Lower leg skin (tissue), 4 donors: ENCODE measurements around the gene SLC16A12. TPM values are rescaled to one million over a fixed set of nuclear protein-coding genes. Genes with fewer than 3 reads are reported as not detected.

Experiments
- DNase-seq, 2 donors: peaks; one replicate each; pipeline ENCODE4 v3.0.0-alpha.2; 2019; ENCODE audit warnings: low spot score in 2 of 2
- H3K4me3 ChIP-seq: fragments of 200-600 bp; sonication (generic); 2 replicates; pipeline ENCODE4 v1.5.1; 2017; ENCODE audit warnings: mild to moderate bottlenecking, low read depth; ENCODE audit not compliant: poor library complexity, severe bottlenecking
- POLR2A ChIP-seq, 2 donors: fragments of 450-650 bp; IDR thresholded peaks; one replicate each; pipeline ENCODE4 v1.6.1; 2016 to 2017; ENCODE audit warnings: antibody characterized with exemption in 2 of 2, mild to moderate bottlenecking in 1 of 2, moderate library complexity in 1 of 2
- WGBS, 2 donors: methylation state at CpG; one replicate each; pipeline ENCODE4 v1.1.5; 2018; 5-methylcytosine and 5-hydroxymethylcytosine counted together
- intact Hi-C: fragments of 100-400 bp; cut with DNase I; formaldehyde crosslinking; loops from one replicate; pipeline ENCODE4 v1.15.0; 2023; ENCODE audit warnings: low total_unique reads
- total RNA-seq, 4 donors: library from RNA; depleted of rRNA; stranded (reverse); fragments of >200 nt; gene quantifications; one replicate each; pipeline ENCODE4 v1.1.0, GENCODE V29; 2016
- TF ChIP-seq, protein P1 (sequence below), 3 donors: fragments of 450-650 bp; IDR thresholded peaks; one replicate each; pipeline ENCODE4 v1.5.1; 2016; ENCODE audit warnings: antibody characterized with exemption in 3 of 3, mild to moderate bottlenecking in 3 of 3, moderate library complexity in 2 of 3

SLC16A12 gene, protein sequence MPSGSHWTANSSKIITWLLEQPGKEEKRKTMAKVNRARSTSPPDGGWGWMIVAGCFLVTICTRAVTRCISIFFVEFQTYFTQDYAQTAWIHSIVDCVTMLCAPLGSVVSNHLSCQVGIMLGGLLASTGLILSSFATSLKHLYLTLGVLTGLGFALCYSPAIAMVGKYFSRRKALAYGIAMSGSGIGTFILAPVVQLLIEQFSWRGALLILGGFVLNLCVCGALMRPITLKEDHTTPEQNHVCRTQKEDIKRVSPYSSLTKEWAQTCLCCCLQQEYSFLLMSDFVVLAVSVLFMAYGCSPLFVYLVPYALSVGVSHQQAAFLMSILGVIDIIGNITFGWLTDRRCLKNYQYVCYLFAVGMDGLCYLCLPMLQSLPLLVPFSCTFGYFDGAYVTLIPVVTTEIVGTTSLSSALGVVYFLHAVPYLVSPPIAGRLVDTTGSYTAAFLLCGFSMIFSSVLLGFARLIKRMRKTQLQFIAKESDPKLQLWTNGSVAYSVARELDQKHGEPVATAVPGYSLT
- total RNA-seq = 1 to 10 TPM in 2 of 4 donors, under 1 TPM in 2; 0.13 to 1.5 (median 0.90) TPM

DNA sequence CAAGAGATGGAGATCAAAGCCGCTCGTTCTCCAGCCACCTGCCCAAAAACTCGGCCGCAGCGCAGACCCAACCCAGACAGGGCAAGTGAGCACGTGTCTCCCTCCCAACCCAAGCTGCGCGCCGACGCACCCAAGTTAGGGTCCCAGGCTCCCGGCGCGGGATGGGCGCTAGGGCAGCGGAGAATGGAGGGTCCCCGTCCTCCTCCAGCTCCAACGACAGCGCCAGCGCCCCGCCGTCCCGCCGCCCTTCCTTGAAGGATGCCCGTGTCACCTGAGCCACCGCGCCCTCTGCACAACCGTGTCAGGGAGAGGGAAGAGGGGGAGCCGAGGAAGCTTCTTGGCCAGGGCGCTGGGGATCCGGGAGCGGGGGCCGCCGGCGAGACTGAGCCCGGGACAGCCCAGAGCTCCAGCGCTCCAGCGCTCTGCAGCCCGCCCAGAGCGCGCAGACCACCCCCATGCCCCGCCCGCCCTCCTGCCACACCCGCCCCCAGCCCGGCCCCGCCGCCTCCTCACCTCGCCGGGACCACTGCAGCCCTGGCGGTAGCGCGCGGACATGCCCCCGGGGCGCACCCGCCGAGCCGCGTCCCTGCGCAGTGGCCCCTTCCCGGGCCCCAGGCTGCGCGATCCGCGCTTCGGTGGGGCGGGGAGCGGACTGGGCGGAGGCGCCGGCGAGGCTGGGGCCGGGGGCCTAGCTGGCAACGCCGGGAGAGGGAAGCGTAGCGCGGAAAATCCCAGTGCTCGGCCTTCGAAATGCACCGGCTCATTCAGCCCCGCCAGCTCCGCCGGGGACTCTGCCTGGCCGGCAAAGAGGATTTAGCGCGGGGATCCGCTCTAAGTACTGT is at the start of gene SLC16A12:
SLC16A12 (minus strand) TSS at position 424 of the 842 bp plus-strand sequence. CDS start 73,016 bp downstream, outside the sequence.
- WGBS, 2 donors = 0 to 6% methylated on average over 16 to 20 of the region's 87 CpGs
- TF ChIP-seq, protein P1, sequence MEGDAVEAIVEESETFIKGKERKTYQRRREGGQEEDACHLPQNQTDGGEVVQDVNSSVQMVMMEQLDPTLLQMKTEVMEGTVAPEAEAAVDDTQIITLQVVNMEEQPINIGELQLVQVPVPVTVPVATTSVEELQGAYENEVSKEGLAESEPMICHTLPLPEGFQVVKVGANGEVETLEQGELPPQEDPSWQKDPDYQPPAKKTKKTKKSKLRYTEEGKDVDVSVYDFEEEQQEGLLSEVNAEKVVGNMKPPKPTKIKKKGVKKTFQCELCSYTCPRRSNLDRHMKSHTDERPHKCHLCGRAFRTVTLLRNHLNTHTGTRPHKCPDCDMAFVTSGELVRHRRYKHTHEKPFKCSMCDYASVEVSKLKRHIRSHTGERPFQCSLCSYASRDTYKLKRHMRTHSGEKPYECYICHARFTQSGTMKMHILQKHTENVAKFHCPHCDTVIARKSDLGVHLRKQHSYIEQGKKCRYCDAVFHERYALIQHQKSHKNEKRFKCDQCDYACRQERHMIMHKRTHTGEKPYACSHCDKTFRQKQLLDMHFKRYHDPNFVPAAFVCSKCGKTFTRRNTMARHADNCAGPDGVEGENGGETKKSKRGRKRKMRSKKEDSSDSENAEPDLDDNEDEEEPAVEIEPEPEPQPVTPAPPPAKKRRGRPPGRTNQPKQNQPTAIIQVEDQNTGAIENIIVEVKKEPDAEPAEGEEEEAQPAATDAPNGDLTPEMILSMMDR (IDR thresholded peaks at IDR 0.05) = no peak
- no peak for TF ChIP-seq POLR2A (IDR thresholded peaks at IDR 0.05)
- DNase-seq = no peak
- no peak within 1 kb of the TSS for H3K4me3 ChIP-seq
- intact Hi-C loops = no loop called here

DNA sequence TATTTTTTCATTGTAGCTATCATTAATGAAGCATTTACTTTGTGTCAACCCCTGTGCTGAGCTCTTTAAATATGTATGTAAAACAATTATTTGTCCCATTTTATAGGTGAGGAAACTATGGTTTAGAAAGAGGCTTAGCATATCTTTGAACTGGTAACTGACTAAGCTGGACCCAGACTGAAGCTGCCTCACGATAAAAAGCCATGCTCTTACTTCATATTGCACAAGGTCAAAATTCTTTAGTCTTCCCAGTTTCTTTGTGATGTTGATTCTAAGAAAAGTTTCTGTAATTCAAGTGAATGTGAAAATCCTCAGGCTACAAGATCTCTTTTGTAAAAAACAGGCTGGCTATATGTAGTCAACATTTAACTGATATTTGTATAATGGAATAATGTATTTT is 46.6 kb upstream of the SLC16A12 start:
- no peak overlapping the region for H3K4me3 ChIP-seq
- 90 to 96% methylated on average over 1 of the region's 1 CpG for WGBS, 2 donors
- DNase-seq = no peak
- intact Hi-C loops = no loop called here
- TF ChIP-seq POLR2A (IDR thresholded peaks at IDR 0.05) = no peak
- TF ChIP-seq, protein P1 (IDR thresholded peaks at IDR 0.05) = no peak

DNA sequence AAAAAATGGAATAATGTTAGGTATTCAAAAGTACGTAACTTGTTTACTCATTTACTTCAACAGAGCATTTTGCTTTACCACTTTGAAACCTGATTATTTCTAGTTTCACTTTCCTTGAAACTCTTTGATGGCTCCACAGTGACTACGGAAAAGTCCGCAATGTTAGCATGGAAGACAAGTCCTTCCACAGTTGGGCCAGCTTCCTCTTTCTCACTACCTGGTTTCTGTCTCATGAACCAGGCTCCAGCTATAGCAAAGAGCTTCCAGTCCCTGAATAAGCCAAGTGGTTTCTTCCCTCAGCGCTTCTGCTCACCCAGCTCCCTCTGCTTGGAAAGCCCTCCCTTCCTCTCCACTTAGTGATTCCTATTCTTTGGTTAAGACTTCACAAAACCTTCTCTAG is 44.8 kb upstream of the SLC16A12 start:
- 93 to 95% methylated on average over 4 of the region's 4 CpGs for WGBS, 2 donors
- no peak for TF ChIP-seq POLR2A (IDR thresholded peaks at IDR 0.05)
- TF ChIP-seq, protein P1 (IDR thresholded peaks at IDR 0.05) = no peak
- no peak overlapping the region for H3K4me3 ChIP-seq
- intact Hi-C loops = no loop called here
- no peak for DNase-seq

DNA sequence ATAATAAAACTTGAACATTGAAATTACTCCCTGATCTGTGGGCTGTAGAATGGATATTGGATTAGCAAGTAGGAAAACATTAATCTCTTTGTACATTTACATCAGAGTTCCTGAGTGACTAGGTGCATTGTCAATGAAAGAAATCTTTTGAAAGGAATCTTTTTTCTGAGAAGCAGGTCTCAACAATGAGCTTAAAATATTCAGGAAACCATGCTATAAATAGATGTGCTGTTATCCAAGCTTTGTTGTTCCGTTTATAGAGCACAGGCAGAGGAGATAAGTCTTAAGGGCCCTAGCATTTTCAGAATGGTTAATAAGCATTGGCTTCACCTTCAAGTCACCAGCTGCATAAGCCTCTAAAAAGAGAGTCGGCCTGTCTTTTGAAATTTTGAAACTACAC is 41.3 kb upstream of the SLC16A12 start:
- TF ChIP-seq, protein P1 (IDR thresholded peaks at IDR 0.05) = no peak
- no peak for TF ChIP-seq POLR2A (IDR thresholded peaks at IDR 0.05)
- no peak overlapping the region for H3K4me3 ChIP-seq
- 81 to 85% methylated on average over 2 of the region's 2 CpGs for WGBS, 2 donors
- no peak for DNase-seq
- intact Hi-C loops = no loop called here

DNA sequence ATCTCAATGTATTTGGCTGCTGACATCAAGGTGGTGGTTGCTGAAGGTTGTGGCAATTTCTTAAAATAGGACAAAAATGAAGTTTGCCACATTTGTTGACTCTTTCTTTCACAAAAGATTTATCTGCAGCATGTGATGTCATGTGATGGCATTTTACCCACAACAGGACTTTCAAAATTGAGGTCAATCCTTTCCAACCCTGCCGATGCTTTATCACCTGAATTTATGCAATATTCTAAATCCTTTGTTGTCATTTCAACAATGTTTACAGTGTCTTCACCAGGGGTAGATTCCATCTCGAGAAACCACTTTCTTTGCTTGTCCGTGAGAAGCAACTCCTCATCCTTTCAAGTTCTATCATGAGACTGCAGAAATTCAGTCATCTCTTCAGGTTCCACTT is 40.6 kb upstream of the SLC16A12 start:
- 91 to 95% methylated on average over 3 of the region's 3 CpGs for WGBS, 2 donors
- intact Hi-C loops = no loop called here
- no peak overlapping the region for H3K4me3 ChIP-seq
- DNase-seq = no peak
- no peak for TF ChIP-seq POLR2A (IDR thresholded peaks at IDR 0.05)
- TF ChIP-seq, protein P1 (IDR thresholded peaks at IDR 0.05) = no peak
